ENCODE results near the gene CBARP. TPM values are rescaled to one million over a fixed set of nuclear protein-coding genes. Genes with fewer than 3 reads are reported as not detected.

The CBARP gene
- total and polyA plus RNA-seq, 2 of the 13 experiments (the other 11 are each of a cell fraction or from before 2014, with no cell fraction given), result 1.2 to 1.4 TPM

- TF ChIP-seq, protein P1, sequence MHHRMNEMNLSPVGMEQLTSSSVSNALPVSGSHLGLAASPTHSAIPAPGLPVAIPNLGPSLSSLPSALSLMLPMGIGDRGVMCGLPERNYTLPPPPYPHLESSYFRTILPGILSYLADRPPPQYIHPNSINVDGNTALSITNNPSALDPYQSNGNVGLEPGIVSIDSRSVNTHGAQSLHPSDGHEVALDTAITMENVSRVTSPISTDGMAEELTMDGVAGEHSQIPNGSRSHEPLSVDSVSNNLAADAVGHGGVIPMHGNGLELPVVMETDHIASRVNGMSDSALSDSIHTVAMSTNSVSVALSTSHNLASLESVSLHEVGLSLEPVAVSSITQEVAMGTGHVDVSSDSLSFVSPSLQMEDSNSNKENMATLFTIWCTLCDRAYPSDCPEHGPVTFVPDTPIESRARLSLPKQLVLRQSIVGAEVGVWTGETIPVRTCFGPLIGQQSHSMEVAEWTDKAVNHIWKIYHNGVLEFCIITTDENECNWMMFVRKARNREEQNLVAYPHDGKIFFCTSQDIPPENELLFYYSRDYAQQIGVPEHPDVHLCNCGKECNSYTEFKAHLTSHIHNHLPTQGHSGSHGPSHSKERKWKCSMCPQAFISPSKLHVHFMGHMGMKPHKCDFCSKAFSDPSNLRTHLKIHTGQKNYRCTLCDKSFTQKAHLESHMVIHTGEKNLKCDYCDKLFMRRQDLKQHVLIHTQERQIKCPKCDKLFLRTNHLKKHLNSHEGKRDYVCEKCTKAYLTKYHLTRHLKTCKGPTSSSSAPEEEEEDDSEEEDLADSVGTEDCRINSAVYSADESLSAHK (CRISPR knock-in tag; IDR thresholded peaks at IDR 0.05; ENCODE audit: borderline replicate concordance), result no peak
- TF ChIP-seq, protein P2, sequence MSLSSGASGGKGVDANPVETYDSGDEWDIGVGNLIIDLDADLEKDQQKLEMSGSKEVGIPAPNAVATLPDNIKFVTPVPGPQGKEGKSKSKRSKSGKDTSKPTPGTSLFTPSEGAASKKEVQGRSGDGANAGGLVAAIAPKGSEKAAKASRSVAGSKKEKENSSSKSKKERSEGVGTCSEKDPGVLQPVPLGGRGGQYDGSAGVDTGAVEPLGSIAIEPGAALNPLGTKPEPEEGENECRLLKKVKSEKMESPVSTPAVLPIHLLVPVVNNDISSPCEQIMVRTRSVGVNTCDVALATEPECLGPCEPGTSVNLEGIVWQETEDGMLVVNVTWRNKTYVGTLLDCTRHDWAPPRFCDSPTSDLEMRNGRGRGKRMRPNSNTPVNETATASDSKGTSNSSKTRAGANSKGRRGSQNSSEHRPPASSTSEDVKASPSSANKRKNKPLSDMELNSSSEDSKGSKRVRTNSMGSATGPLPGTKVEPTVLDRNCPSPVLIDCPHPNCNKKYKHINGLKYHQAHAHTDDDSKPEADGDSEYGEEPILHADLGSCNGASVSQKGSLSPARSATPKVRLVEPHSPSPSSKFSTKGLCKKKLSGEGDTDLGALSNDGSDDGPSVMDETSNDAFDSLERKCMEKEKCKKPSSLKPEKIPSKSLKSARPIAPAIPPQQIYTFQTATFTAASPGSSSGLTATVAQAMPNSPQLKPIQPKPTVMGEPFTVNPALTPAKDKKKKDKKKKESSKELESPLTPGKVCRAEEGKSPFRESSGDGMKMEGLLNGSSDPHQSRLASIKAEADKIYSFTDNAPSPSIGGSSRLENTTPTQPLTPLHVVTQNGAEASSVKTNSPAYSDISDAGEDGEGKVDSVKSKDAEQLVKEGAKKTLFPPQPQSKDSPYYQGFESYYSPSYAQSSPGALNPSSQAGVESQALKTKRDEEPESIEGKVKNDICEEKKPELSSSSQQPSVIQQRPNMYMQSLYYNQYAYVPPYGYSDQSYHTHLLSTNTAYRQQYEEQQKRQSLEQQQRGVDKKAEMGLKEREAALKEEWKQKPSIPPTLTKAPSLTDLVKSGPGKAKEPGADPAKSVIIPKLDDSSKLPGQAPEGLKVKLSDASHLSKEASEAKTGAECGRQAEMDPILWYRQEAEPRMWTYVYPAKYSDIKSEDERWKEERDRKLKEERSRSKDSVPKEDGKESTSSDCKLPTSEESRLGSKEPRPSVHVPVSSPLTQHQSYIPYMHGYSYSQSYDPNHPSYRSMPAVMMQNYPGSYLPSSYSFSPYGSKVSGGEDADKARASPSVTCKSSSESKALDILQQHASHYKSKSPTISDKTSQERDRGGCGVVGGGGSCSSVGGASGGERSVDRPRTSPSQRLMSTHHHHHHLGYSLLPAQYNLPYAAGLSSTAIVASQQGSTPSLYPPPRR (CRISPR knock-in tag; IDR thresholded peaks at IDR 0.05; ENCODE audit: borderline replicate concordance), result no peak
- TF ChIP-seq, protein P3, sequence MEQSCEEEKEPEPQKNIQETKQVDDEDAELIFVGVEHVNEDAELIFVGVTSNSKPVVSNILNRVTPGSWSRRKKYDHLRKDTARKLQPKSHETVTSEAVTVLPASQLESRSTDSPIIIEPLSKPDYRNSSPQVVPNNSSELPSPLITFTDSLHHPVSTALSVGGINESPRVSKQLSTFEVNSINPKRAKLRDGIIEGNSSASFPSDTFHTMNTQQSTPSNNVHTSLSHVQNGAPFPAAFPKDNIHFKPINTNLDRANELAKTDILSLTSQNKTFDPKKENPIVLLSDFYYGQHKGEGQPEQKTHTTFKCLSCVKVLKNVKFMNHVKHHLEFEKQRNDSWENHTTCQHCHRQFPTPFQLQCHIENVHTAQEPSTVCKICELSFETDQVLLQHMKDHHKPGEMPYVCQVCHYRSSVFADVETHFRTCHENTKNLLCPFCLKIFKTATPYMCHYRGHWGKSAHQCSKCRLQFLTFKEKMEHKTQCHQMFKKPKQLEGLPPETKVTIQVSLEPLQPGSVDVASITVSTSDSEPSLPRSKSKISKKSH (CRISPR knock-in tag; IDR thresholded peaks at IDR 0.05; ENCODE audit: borderline replicate concordance), result no peak
- TF ChIP-seq SETDB1 (CRISPR knock-in tag; IDR thresholded peaks at IDR 0.05; ENCODE audit: borderline replicate concordance) (no peak), JARID2 (CRISPR knock-in tag; IDR thresholded peaks at IDR 0.05; ENCODE audit: insufficient replicate concordance) (no peak), ZSCAN25 (CRISPR knock-in tag; IDR thresholded peaks at IDR 0.05) (no peak), ZNF446 (CRISPR knock-in tag; IDR thresholded peaks at IDR 0.05) (no peak), ZBTB8A (CRISPR knock-in tag; IDR thresholded peaks at IDR 0.05; ENCODE audit: borderline replicate concordance, low read depth) (0 out of 2 replicates have a peak, but pooled peaks have one; percentile 26), HCFC1 (IDR thresholded peaks at IDR 0.05; ENCODE audit: low read depth, low read length) (no peak), ZNF576 (CRISPR knock-in tag; IDR thresholded peaks at IDR 0.05) (no peak)
- TF ChIP-seq, protein P4, sequence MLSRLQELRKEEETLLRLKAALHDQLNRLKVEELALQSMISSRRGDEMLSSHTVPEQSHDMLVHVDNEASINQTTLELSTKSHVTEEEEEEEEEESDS (CRISPR knock-in tag; IDR thresholded peaks at IDR 0.05; ENCODE audit: borderline replicate concordance), result no peak
These were observed 27.9 kb upstream of the CBARP start (continued) for GRCh38 chr19:1265615-1266128.
